NOMO-1 treated with DMSO at 0.1 percent for 48 hours (cell line): ENCODE results near the gene ARHGEF16.

Experiments
- DNase-seq: peaks from one replicate; lab custom pipeline; 2025; ENCODE audit not compliant: unreplicated experiment; lab: John Stamatoyannopoulos, UW

Gene ARHGEF16

GRCh38 chr1:3453891-3454810 is at the start of gene ARHGEF16:
ARHGEF16 (plus strand) TSS chr1:3454665; CDS start chr1:3463085, 8,420 bp downstream.
- no peak for DNase-seq

GRCh38 chr1:3404801-3405200 is 49.7 kb upstream of the ARHGEF16 start:
- DNase-seq = no peak

- no peak for DNase-seq
These were observed 49.0 kb upstream of the ARHGEF16 start for GRCh38 chr1:3405491-3405890.

- DNase-seq = no peak
These were observed 48.2 kb upstream of the ARHGEF16 start for GRCh38 chr1:3405974-3406867.

DNA sequence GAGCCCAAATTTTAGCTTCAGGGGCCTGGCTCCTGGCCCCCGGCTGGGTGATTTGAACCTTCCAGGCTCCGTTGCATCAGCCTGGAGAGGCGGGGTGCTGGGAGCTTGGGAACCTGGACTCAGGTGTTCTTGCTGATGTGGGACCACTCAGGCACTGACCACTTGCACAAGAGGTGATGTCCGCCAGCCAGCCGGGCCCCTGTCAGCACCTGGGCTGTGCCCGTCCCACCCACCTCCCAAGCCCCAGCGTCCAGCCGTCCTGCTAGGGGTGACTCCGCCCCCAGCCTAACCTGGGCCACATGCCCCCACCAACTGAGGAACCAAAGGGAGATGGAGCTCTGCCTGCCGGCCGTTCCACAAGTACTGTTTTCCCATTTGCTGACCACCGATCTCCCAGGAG is 47.4 kb upstream of the ARHGEF16 start:
- DNase-seq = no peak

DNA sequence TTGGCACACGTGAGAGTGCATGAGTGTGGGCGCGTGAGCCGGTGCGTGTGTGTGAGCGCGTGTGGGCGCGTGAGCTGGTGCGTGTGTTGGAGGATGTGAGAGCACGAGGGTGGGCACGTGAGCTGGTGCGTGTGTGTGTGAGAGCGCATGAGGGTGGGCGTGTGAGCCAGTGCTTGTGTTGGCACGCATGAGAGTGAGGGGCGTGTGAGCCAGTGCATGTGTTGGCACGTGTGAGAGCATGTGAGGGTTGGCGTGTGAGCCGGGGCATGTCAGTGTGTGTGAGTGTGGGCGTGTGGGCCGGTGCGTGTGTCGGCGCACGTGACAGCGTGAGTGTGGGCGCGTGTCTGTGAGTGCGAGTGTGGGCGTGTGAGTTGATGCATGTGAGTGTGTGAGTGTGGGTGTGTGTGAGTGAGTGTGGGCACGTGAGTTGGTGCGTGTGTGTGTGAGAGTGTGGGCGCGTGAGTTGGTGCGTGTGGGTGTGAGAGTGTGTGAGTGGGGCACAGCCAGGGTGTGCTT is 45.7 kb upstream of the ARHGEF16 start:
- DNase-seq = no peak

DNA sequence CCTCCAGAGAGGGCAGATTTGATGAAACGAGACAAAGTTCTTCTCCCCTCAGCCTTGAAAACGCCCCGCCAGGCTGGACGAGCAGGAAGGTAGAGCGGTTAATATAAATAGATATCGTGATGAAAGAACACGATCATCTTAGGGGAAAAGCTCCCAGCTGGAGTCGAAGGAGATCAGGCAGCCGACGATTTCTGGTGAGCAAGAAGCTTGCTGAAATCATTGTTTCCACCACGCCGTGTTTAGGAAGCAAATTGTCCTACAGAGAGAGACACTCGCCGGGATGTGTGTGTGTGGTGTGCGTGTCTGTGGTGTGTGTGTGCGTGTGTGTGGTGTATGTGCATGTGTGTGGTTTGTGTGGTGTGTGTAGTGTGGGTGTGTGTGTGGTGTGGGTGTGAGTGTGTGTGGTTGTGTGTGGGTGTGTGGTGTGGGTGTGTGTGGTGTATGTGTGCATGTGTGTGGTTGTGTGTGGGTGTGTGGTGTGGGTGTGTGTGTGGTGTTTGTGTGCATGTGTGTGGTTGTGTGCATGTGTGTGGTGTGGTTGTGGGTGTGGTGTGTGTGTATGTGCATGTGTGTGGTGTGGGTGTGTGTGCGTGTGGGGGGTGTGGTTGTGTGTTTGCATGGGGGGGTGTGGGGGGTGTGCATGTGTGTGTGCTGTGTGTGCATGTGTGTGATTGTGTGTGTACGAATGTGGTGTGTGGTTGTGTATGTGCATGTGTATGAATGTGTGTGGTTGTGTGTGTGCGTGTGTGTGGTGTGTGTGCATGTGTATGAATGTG is 44.9 kb upstream of the ARHGEF16 start:
- no peak for DNase-seq

GRCh38 chr1:3410142-3410925 is 44.1 kb upstream of the ARHGEF16 start:
- no peak for DNase-seq

GRCh38 chr1:3411806-3412205 is 42.7 kb upstream of the ARHGEF16 start:
- no peak for DNase-seq

- DNase-seq = no peak
These were observed 42.1 kb upstream of the ARHGEF16 start for GRCh38 chr1:3412376-3412775.

DNA sequence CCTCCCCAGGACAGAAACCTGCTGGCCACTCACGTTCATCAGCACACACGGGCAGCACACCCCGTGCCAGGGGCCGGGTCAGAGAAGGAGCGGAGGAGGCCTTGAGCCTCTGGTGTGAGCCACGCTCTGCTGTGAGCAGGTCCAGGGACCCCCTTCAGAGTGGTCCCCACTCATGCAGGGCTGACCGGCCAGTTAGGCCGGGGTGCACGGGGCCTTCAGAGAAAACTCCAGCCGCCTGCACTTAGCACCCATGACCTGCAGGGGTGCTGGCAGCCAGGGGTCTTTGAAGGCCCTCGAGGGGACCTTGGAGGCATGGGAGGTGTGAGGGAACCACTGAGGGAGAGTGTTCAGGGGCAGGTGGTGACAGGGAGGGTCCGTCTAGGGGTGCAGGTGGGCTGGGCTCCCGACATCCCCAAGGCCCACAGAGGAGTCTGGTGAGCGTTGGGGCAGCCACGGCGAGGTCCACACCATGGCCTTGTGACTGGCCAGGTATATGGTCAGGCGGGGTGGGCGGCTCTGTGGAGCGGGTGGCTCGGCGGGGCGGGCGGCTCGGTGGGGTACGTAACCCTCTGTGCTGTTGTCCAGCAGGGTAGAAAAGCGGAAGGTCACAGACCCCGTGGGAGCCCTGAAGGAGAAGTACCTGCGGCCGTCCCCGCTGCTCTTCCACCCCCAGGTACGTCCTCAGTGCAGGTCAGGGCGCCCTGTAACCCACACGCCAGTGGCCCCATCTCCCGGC is 40.3 kb upstream of the ARHGEF16 start:
- no peak for DNase-seq

DNA sequence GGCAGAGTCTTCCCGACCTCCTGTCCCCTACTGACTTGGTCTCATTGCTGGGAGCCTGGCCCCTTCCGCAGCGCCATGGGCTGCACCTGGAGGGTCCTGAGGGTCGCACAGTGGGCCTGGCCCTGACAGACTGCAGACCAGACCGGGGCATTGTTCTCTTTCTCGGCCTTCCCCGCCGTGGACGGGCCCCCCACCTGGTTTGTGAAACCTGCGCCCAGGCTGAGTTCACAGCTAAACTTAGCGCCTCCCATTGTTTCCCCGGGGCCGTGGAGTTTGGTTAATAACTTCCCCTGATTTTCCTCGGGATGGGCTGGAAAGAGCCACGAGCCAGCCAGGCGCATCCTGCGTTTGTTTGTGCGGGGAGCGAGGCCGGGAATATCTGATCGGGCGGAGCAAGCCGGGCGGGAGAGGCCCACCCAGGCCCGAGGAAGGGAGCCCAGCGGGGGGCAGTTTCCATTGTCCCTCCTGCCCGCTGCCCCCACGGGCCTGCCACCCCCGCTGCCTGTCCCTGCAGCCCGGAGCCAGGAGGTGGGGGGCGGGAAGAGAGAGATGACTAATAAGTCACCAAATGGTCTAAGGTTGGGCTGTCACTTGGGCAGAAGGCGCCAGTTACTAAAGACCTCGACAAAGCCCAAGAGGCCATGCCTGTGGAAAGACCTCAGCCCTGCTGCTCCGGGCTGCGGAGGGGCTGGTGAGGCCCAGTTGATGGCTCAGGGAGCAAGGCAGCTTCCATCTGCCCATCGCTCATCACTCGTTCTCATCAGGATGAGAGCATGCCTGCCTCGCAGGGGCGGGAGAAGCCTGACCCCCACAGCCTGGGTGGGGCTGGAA is 39.0 kb upstream of the ARHGEF16 start:
- DNase-seq = no peak

DNA sequence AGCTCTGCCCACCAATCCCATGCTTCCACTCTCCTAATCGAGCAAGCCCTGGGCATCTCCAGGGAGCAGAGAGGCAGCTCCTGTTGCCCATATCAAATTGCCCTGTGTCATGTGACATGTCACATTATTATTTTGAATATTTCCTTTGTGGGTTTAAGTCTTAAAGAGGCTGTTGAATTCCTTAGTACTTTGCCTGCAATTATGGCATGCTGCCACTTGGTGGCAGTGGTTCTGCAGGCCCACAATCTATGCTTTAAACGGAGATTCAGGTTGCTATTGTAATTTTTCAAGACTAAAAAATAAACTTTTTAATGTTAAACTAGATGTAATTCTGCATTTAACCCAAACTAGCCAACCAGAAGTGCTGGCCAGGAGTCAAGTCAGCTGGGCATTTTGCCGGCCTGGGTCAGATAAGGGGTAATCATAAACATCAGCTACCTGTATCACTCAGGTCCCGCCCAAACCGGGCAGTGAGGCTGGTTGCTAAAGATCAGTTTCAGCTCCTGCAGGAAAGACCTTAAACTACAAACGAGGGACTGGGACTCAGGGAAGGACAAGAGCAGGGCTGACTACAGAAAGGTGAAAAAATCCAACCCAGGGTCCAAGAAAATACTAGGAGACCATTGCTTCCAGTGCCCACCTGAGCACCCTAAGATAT is 37.3 kb upstream of the ARHGEF16 start:
- DNase-seq = no peak

DNA sequence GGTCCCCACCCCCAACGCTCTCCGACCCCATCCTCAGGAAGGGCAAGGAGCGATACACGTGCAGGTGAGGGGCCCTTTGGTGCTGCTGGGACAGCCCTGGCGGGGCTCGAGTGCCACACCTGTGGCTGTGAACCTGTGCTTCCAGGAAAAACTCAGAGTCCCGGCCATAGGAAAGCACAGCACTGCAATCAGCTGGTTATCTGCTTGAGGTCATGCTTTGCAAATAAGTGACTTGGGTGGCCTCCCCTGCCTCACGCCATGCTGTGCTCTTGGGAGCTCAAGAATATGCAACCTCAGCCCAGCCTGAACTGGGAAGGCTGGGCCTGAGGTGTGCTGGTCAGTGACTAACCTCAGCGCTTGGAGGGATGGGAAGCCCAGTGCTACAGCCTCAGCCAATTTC is 36.5 kb upstream of the ARHGEF16 start:
- no peak for DNase-seq

DNA sequence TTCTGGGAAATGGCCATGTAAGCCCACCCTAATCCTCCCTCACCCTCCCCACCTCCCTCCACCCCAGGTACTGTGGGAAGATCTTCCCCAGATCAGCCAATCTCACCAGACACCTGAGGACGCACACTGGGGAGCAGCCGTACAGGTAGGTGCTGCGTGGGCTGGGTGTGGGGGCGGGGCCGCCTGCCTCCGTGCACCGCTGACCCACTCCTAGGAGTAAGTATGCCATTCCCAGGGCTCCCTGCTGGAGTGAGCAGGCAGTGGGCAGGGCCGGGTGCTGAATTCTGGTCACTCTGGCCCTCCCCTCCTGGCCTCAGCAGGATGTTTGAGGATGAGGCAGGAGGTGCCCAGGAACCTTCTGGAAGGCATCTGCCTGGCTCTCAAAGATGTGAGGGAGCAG is 35.9 kb upstream of the ARHGEF16 start:
- DNase-seq = no peak

GRCh38 chr1:3419415-3420204 is 34.9 kb upstream of the ARHGEF16 start:
- no peak for DNase-seq

DNA sequence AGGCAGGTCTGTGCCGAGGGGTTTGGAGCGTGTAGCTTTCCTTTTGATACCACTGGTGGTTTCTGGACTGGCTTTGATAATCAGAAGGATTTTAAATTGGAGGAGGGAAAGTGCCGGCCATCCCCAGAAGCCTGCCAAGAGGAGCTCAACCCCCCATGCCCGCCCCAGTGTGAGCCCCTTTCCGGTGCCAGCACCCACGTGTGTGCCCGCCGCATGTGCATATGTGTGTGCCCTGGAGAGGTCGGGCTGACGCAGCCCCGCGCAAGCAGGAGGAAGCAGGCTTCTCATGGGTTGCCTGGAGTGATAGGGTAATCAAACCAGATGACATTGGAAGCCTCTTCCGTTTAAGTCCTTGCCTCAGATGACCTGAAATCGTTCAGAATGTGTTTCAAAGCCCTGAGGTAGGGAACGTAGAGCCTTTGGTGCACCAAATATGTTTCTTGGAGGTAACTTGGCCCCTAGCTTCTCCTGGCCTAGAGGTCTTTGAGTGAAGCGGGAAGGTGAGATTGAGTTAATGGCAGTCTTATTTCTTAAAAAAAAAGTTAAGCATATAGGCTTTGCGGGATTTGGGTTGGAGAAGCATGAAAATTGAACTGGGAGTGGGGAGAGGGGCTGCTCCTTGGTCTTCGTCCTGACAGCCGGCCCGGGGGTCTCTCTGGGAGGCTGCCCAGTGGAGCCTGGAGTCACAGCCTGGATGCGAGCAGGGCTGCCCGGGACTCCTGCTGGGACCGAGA is 34.1 kb upstream of the ARHGEF16 start:
- DNase-seq = no peak
